Activated effector memory CD4-positive, alpha-beta T cell treated with Interleukin-2 at 50 U/mL for 16 hours (primary cell): ENCODE measurements around the gene MRPL12.
"Not testable (repeated sequence)": the region's sequence is repeated elsewhere in the genome, so short reads cannot be mapped to it uniquely, and the experiment has no call there.

ENCODE experiments used
- DNase-seq: peaks from one replicate; pipeline ENCODE4 v3.0.0-alpha.2; 2020

Gene MRPL12

GRCh38 chr17:81702934-81703746 is at the start of gene MRPL12:
MRPL12 (plus strand) TSS chr17:81703367; CDS start chr17:81703502, 135 bp downstream.
- peak; percentile 82 for DNase-seq

- DNase-seq, result no peak
These were observed 47.6 kb upstream of the MRPL12 start for GRCh38 chr17:81655378-81656117.

- no peak for DNase-seq
These were observed 46.9 kb upstream of the MRPL12 start, which contains the start of gene PDE6G for GRCh38 chr17:81656118-81656743. PDE6G (minus strand) TSS chr17:81656542; CDS start chr17:81653305, 3,237 bp downstream.

- DNase-seq, result no peak
These were observed 46.3 kb upstream of the MRPL12 start for GRCh38 chr17:81656835-81657234.

GRCh38 chr17:81659038-81659437 is 44.1 kb upstream of the MRPL12 start:
- no peak for DNase-seq

- DNase-seq, result no peak
These were observed 42.7 kb upstream of the MRPL12 start for GRCh38 chr17:81660441-81660840.

GRCh38 chr17:81662002-81662401 is 41.2 kb upstream of the MRPL12 start:
- no peak for DNase-seq

- DNase-seq, result no peak
These were observed 39.1 kb upstream of the MRPL12 start for GRCh38 chr17:81664051-81664470.

GRCh38 chr17:81665205-81666091 is 37.7 kb upstream of the MRPL12 start:
- DNase-seq, result peak; percentile 15

- DNase-seq, result no peak
These were observed 37.1 kb upstream of the MRPL12 start for GRCh38 chr17:81666092-81666341.

- peak; percentile 89 for DNase-seq
These were observed 36.6 kb upstream of the MRPL12 start, which contains the start of the genes CCDC137 and OXLD1 for GRCh38 chr17:81666342-81667191. CCDC137 (plus strand) TSS chr17:81666737; CDS start chr17:81666767, 30 bp downstream. OXLD1 (minus strand) TSS chr17:81666605; CDS start chr17:81666577, 28 bp downstream.

- no peak for DNase-seq
These were observed 35.4 kb upstream of the MRPL12 start for GRCh38 chr17:81667754-81668153.

GRCh38 chr17:81672504-81672903 is 30.7 kb upstream of the MRPL12 start:
- no peak for DNase-seq

- no peak for DNase-seq
These were observed 30.2 kb upstream of the MRPL12 start for GRCh38 chr17:81672954-81673353.

GRCh38 chr17:81673561-81674258 is 29.5 kb upstream of the MRPL12 start:
- DNase-seq, result no peak

- not testable (repeated sequence) for DNase-seq
These were observed 27.5 kb upstream of the MRPL12 start for GRCh38 chr17:81675515-81676221.

- no peak for DNase-seq
These were observed 26.3 kb upstream of the MRPL12 start for GRCh38 chr17:81676906-81677305.

- DNase-seq, result no peak
These were observed 23.0 kb upstream of the MRPL12 start for GRCh38 chr17:81680150-81680549.

GRCh38 chr17:81681672-81682071 is 21.5 kb upstream of the MRPL12 start:
- DNase-seq, result no peak

GRCh38 chr17:81682565-81683207 is 20.5 kb upstream of the MRPL12 start:
- DNase-seq, result no peak
